A172 (cell line): ENCODE results near the gene NT5DC1. TPM values are rescaled to one million over a fixed set of nuclear protein-coding genes. Genes with fewer than 3 reads are reported as not detected.

Source experiments
- DNase-seq: peaks from one replicate; pipeline ENCODE4 v3.0.0-alpha.2; 2015; ENCODE audit warnings: low spot score
- total RNA-seq: library from RNA; depleted of rRNA; stranded (reverse); fragments of >200 nt; shearing (Covaris generic); gene quantifications from 2 replicates; pipeline ENCODE4 v1.2.3, GENCODE V29; 2014

Gene NT5DC1
- total RNA-seq, 1 experiment from 2014 or later = 5.2 TPM

- no peak for DNase-seq
These were observed 92.1 kb downstream of the NT5DC1 start for GRCh38 chr6:116192786-116193185.

DNA sequence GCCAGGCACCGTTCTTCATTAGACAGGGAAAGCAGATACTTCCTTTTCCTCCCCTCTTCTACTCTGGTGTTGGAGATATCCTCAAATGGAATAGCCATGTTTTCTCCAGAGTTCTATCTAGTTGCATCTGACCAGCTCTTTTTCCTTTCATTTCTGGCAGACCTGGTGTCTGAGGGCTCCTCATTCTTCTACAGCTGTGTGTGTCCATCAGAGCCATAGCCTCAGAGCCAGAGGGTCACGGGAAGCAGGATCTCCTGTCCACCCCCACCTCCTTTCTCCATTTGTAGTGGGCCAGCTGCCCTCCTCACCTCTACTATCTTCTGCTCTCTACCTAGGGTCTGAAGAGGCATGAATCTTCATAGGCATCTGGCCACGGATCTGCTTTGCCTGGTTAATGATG, 96.2 kb downstream of the NT5DC1 start:
- no peak for DNase-seq

- DNase-seq = no peak
These were observed 100.1 kb downstream of the NT5DC1 start for GRCh38 chr6:116200619-116201249.

DNA sequence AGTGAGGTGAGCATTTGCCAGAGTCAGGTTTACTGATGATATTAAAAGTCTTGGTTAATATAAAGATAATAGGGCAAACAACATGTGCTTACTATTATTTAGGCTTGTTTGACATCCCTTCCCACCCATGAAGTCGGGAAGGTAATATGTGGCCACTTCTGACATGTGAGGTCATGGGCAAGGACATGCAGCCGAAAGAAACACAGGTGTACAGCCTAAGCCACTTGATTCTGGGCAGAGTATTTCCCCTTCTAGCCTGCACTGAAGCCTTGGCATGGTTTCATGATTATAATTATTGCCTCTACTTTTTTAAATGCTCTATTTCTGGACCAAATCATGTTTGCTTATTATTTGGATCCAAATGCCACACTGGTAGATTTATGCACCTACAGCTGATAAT, 100.9 kb downstream of the NT5DC1 start:
- no peak for DNase-seq

DNA sequence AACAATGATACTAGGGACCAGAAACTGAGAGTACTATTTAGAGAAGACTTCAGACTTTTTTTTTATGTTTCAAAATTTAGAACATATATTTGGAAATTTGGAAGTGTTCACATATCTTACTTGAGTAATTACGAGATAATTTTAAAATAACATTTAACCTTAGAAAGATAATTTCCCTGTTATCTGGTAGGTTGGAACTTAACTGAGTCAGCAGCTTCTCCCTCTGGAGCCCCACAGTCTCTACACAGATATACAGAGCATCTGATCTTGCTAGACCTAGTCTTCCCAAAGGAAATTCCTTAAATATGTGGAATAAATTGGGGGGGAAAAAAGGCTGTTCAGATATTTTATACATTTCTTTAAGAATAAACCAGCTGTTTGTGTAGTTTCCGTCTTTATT, 104.6 kb downstream of the NT5DC1 start:
- DNase-seq = no peak

DNA sequence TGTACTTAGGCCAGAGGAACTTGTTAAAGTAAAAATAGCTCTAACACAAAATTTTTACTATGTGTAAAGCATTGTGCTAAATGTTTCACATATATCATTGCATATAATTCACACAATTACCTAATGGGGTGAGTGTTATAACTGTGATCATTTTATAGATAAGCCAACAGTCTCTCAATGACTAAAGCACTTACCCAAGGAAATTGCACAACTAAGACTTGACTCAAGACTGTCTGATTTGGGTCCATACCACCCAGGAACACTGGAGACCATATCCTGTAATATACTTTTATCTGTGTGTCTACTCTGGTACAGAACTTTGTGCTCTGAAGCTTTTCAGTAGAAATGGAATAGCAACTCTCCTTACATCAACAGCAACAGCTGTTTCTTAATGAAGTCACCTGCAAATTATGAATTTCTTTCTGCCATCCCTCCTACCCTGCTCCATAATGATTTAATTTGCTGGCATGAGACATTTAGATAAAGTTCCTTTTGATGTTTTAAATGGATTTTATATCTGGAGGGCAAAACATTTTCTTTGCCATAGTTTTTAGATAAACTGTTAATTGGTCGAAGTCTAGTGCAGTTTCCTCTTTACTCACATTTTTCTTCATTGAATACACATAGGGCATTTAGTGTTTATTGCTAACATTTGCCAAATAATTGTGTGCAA, 105.7 kb downstream of the NT5DC1 start:
- no peak for DNase-seq

- no peak for DNase-seq
These were observed 107.6 kb downstream of the NT5DC1 start for GRCh38 chr6:116208056-116208785.

- no peak for DNase-seq
These were observed 109.7 kb downstream of the NT5DC1 start for GRCh38 chr6:116210316-116210715.

DNA sequence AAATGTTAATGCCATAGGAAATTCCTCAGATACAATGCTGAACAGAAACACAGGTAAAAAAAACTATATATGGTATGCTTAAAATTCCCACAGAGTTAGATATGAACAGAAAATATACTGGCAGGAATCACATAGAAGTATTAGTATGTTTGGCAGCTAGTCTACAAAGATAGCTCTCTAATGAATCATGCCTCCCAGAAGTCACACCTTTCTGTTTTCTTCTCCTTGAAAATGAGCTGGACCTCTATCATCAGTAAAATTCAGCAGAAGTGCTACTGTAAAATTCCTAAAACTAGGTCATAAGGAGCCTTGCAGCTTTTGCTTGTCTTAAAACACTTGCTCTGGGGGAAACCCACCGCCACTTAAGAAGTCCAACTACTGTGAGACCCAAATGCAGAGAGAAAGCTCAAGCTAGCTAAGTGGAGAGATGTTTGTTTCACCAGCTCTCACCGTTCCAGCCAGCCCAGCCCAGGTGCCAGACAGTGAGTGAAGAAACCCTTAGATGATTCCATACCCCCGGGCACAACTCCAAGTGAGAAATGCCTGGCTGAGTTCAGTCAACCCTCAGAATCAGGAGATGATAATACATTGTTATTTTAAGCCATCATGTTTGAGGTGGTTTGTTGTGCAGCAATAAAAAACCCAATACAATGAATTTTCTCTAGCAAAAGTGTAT, 110.2 kb downstream of the NT5DC1 start:
- peak; percentile 33 for DNase-seq

GRCh38 chr6:116214681-116215080, 114.0 kb downstream of the NT5DC1 start:
- no peak for DNase-seq

DNA sequence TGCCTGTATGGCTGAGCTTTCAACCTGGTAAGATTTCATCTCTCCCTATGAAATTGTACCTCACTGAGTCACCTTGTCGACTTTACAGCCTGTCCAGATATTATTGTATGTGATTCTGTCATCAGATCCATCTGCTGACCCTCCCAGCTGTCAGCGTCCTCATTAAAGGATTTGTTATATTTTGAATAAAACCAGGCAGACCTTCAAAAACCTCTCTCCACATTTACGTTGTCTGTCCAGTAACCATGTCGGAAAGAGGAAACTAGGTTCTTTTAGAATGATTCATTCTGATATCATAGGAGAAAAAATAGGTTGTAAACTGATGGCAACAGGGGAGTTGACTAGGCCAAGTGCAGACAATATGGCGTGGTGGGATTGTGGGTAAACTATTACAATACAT, 114.8 kb downstream of the NT5DC1 start:
- no peak for DNase-seq

DNA sequence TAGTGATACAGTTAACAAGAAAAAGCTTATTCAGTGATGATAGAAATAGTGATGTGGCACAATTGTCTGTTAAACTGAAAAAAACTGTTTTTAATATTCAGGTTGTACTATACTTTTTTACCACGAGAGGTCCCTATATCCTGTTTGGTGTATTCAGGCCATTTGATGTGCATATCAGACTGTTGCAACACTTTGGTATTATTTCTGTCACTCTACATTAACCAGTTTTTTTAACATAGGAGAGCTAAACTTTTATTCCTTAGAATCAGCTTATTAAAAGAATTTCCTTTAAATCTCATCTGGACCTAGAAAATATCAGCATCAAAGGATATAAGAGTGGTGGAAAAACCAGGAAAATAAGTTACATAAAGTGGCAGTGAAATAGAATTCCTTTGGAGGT, 116.4 kb downstream of the NT5DC1 start:
- peak; percentile 12 for DNase-seq

DNA sequence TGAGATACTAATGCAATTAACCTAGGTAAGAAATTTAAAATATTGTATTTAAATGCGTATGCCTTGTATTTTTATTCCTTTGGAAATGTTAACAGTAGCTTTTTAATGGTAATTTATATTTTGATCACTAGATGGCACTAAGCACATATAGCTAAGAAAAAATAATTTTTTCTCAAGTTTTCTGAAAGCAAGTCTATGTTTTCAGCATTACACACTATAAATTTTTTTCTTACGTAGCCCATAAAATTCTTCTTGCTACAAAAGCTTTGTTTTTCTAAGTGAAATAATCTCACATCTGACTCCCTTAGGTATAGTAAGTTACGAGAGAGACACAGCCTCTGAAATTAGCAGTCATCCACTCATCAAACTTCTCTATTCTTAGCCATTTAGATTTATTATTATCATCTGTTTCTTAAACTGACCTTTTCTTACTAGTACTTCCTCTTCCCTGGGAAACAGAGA, 117.5 kb downstream of the NT5DC1 start:
- no peak for DNase-seq

- no peak for DNase-seq
These were observed 118.2 kb downstream of the NT5DC1 start for GRCh38 chr6:116218866-116219265.

- DNase-seq = peak; percentile 11
These were observed 120.4 kb downstream of the NT5DC1 start for GRCh38 chr6:116221067-116221466.

DNA sequence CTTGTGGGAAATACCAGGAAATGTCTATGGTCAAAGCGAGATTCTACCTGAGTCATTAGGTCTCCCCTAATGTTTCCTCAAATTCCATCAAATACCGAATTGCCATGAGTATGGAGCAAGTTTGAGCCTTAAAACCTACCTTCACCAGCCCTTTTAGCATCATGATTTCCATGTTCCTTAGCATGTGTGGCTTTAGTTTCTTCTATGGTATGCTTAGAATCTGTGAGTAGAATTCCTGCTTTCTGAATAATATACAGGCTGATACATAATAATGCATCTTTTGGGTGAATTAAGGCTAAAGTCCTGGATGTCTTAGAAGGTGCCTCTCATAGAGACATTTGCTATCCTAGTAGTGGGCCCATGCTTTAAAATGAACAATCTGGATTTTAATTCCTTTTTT, 121.3 kb downstream of the NT5DC1 start:
- DNase-seq = no peak

GRCh38 chr6:116223355-116223754, 122.7 kb downstream of the NT5DC1 start:
- no peak for DNase-seq

DNA sequence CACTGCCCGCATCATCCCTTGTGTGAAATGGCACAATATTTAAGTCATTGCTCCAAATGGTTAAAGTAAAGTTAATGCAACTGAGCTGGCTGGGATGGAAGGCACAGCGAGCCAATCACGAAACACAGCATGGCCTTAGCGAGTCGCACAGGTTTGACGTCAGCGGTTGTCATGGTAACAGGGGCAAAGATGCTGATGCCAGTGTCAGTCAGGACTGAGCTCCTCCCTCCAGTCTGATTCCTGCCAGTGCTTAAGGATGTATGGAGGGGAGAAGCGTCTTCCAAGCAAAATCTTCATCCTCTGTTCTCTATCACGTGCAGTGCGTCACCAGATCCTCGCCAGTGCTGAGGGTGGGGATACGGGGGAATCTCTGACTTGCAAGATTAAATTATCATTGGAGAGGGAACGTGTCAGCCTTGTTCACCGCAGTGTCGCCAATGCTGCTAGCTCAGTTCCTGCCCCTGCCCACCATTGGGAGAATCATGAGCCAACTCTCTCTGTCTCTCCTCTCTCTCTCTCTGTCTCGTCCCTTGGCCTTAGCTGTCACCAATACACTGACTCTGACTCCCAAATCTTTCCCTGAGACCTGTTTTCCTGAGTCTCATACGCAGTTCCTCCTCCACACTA, 128.7 kb downstream of the NT5DC1 start:
- peak; percentile 97 for DNase-seq

- DNase-seq = no peak
These were observed 134.0 kb downstream of the NT5DC1 start for GRCh38 chr6:116234689-116235088.

DNA sequence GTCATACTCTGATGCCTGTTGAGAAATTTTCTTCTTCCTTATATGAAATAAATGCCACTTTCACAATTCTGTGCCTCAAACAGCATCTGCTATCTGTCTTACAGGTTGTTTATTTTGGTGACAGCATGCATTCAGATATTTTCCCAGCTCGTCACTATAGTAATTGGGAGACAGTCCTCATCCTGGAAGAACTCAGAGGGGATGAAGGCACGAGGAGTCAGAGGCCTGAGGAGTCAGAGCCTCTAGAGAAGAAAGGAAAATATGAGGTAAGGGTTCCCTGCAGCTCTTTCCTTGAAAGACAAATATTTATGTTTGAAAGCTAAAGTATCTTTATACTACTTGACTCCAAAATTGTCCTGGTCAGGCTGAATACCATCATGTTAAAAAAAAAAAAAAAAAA, 137.4 kb downstream of the NT5DC1 start:
- DNase-seq = no peak

- no peak for DNase-seq
These were observed 138.6 kb downstream of the NT5DC1 start for GRCh38 chr6:116239256-116239655.

DNA sequence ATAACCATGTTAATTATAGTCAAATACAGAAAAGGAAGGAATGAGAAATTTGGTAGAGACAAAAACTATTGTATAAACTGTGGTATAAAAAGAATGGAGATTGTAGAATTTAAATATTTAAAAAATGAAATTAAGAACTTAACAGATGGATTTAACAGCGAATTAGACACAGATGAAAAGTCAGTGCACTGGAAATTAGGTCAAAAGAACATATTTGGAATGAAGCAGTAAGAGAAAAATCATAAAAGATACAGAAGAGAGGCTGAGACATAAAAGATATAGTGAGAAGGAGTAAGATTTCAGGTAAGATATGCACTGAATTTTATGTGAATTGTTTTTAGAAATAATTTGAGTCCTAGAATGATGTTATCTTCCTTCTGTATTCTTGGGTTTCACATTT, 139.2 kb downstream of the NT5DC1 start:
- no peak for DNase-seq
